ENCODE data around the gene LECT2. TPM values are rescaled to one million over a fixed set of nuclear protein-coding genes. Genes with fewer than 3 reads are reported as not detected.

Gene LECT2
- total RNA-seq, 1 experiment from 2014 or later = not detected

- Mint-ChIP-seq H3K27me3 (ENCODE audit: unreplicated experiment) (no peaks in the 10 kb centered on the region), H3K4me1 (ENCODE audit: low read depth, unreplicated experiment) (peaks cover 44% of the 10 kb centered on the region), H3K9me3 (ENCODE audit: low read depth, unreplicated experiment) (no peaks in the 10 kb centered on the region), H3K36me3 (ENCODE audit: insufficient read depth, unreplicated experiment) (no peaks in the 10 kb centered on the region), H3K27ac (ENCODE audit: unreplicated experiment) (no peak overlapping the region), H3K4me3 (ENCODE audit: low read depth, unreplicated experiment) (no peak overlapping the region)
- intact Hi-C loops (cut with micrococcal nuclease; ENCODE audit: unreplicated experiment) = no loop called here
- no peak for TF ChIP-seq CTCF (IDR thresholded peaks at IDR 0.05; ENCODE audit: unreplicated experiment)
- BruUV-seq (replicated peaks) = no TSS peak
- CTCF ChIA-PET = interaction anchor here (1.0 kb wide), 1 partner anchor 15 kb away, joined by 3 read pairs; no protein-coding TSS in a partner anchor
- no peak for DNase-seq
These were observed 41.8 kb upstream of the LECT2 start for GRCh38 chr5:135996611-135997010.

GRCh38 chr5:135995976-135996375 is 41.2 kb upstream of the LECT2 start:
- no peak for DNase-seq
- Mint-ChIP-seq H3K27ac (ENCODE audit: unreplicated experiment) (no peak overlapping the region), H3K4me3 (ENCODE audit: low read depth, unreplicated experiment) (no peak overlapping the region), H3K27me3 (ENCODE audit: unreplicated experiment) (no peaks in the 10 kb centered on the region), H3K36me3 (ENCODE audit: insufficient read depth, unreplicated experiment) (no peaks in the 10 kb centered on the region), H3K9me3 (ENCODE audit: low read depth, unreplicated experiment) (no peaks in the 10 kb centered on the region), H3K4me1 (ENCODE audit: low read depth, unreplicated experiment) (peaks cover 37% of the 10 kb centered on the region)
- no peak for TF ChIP-seq CTCF (IDR thresholded peaks at IDR 0.05; ENCODE audit: unreplicated experiment)
- CTCF ChIA-PET = interaction anchor here (1.0 kb wide), 1 partner anchor 16 kb away, joined by 3 read pairs; no protein-coding TSS in a partner anchor
- intact Hi-C loops (cut with micrococcal nuclease; ENCODE audit: unreplicated experiment) = no loop called here
- no TSS peak for BruUV-seq (replicated peaks)

DNA sequence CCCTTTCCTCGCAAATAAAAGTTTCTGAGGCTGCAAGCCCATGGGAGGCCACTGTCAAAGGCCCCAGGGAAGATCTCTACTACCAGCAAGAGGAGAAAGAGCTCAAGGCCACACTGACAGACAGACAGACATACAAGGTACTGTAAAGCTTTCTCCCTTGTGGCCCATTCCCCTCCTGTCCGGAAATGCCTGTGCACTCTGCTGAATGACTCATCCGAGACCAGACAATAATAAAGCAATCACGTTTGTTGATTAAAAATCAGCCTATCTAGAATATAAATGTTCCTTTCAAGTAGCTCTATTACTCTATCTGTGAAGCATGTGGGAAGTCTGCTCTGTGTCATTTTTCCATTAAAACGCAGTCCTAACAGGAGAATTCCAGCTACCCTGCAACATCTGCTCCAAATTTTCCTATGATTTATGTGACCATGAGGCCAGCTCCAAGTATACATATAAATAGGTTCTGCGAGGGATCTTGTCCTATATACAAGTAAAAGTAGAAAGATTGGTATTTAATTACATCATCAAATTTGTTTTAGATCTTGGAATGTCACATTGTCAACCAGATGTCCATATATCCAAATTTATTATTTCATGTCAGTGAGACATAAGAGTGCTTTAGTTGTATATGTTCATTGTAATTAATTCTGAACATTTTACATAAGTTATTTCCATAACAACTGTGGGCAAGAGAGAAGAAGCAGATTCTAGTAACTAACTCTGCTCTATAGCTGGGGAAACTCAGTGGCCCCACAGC is 39.3 kb upstream of the LECT2 start:
- Mint-ChIP-seq H3K4me1 (ENCODE audit: low read depth, unreplicated experiment) (peaks cover 18% of the 10 kb centered on the region), H3K36me3 (ENCODE audit: insufficient read depth, unreplicated experiment) (no peaks in the 10 kb centered on the region), H3K27me3 (ENCODE audit: unreplicated experiment) (no peaks in the 10 kb centered on the region), H3K9me3 (ENCODE audit: low read depth, unreplicated experiment) (no peaks in the 10 kb centered on the region), H3K27ac (ENCODE audit: unreplicated experiment) (no peak overlapping the region), H3K4me3 (ENCODE audit: low read depth, unreplicated experiment) (no peak overlapping the region)
- CTCF ChIA-PET = no interaction called here
- BruUV-seq (replicated peaks) = no TSS peak
- DNase-seq = no peak
- intact Hi-C loops (cut with micrococcal nuclease; ENCODE audit: unreplicated experiment) = no loop called here
- no peak for TF ChIP-seq CTCF (IDR thresholded peaks at IDR 0.05; ENCODE audit: unreplicated experiment)

DNA sequence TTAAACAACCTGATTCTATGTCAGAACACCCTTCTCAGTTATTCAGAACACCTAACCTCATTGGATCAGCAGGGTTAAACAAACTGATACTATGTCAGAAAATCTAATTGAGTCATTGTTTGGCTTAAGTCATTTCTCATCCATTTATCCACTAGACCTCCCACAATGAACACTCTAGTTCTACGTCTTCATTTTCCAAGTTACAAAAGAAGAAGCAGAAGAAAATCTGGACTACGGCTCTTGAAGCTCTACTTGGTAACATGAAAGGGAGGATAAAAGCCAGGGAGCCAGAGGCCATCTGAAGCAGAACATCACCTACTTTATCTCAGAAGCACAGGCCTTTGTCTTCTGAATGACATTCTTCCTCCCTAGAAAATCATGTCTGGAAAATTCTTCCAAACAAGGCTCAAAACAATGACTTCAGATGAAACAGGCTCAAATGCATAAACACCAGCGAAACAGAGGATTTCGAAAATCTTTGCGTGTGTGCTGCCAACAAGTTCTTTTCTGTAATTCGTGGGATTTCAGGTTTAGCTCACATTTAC is 38.6 kb upstream of the LECT2 start:
- CTCF ChIA-PET = no interaction called here

More for the DNA sequence above, 38.6 kb upstream of the LECT2 start:
- H3K4me1 Mint-ChIP-seq (ENCODE audit: low read depth, unreplicated experiment) = peaks cover 18% of the 10 kb centered on the region
- no peaks in the 10 kb centered on the region for H3K27me3 Mint-ChIP-seq (ENCODE audit: unreplicated experiment)
- TF ChIP-seq CTCF (IDR thresholded peaks at IDR 0.05; ENCODE audit: unreplicated experiment) = no peak
- no TSS peak for BruUV-seq (replicated peaks)
- intact Hi-C loops (cut with micrococcal nuclease; ENCODE audit: unreplicated experiment) = no loop called here
- H3K36me3 Mint-ChIP-seq (ENCODE audit: insufficient read depth, unreplicated experiment) = no peaks in the 10 kb centered on the region
- no peaks in the 10 kb centered on the region for H3K9me3 Mint-ChIP-seq (ENCODE audit: low read depth, unreplicated experiment)
- H3K4me3 Mint-ChIP-seq (ENCODE audit: low read depth, unreplicated experiment) = no peak overlapping the region
- DNase-seq = no peak
- no peak overlapping the region for H3K27ac Mint-ChIP-seq (ENCODE audit: unreplicated experiment)

All from Calu3 (cell line).